Activated T-helper 2 cell treated with anti-CD3 and anti-CD28 coated beads, Interferon-gamma antibody, Interleukin-2, Interleukin-4, amounts not matched to agents 10 μg/mL and 5 μg/mL and 100 μg/mL, durations not matched to agents 14 hours and 24 hours and 36 hours (primary cell): ENCODE measurements around the gene CASR. TPM values are rescaled to one million over a fixed set of nuclear protein-coding genes. Genes with fewer than 3 reads are reported as not detected.
"Not testable (repeated sequence)": the region's sequence is repeated elsewhere in the genome, so short reads cannot be mapped to it uniquely, and the experiment has no call there.

Source experiments
- DNase-seq: peaks from one replicate; pipeline ENCODE4 v3.0.0; 2021; ENCODE audit warnings: low spot score
- H3K27ac Mint-ChIP-seq: one replicate; pipeline ENCODE4 v1.8.0; 2021; ENCODE audit warnings: mixed read lengths
- H3K27me3 Mint-ChIP-seq: one replicate; pipeline ENCODE4 v1.8.0; 2021; ENCODE audit warnings: low read depth, mixed read lengths
- H3K36me3 Mint-ChIP-seq: one replicate; pipeline ENCODE4 v1.8.0; 2021; ENCODE audit warnings: low read depth, mixed read lengths
- H3K4me1 Mint-ChIP-seq: one replicate; pipeline ENCODE4 v1.8.0; 2021; ENCODE audit warnings: low read depth, mixed read lengths
- H3K4me3 Mint-ChIP-seq: one replicate; pipeline ENCODE4 v1.8.0; 2021; ENCODE audit warnings: low read depth, mild to moderate bottlenecking, moderate library complexity, mixed read lengths
- H3K9me3 Mint-ChIP-seq: one replicate; pipeline ENCODE4 v1.8.0; 2021; ENCODE audit warnings: mixed read lengths
- intact Hi-C: fragments of 100-400 bp; cut with micrococcal nuclease; formaldehyde crosslinking; loops from one replicate; pipeline ENCODE4 v1.15.1; 2023
- total RNA-seq: library from RNA; stranded (reverse); gene quantifications from 2 replicates; pipeline ENCODE4 v1.2.3, GENCODE V29; 2022

CASR gene
- total RNA-seq, 1 donor from 2014 or later: not detected

GRCh38 chr3:122186372-122186771 lies 2.9 kb downstream of the CASR start:
- Mint-ChIP-seq H3K27ac (no peak overlapping the region), H3K9me3 (no peaks in the 10 kb centered on the region), H3K36me3 (no peaks in the 10 kb centered on the region), H3K27me3 (peaks cover 75% of the 10 kb centered on the region), H3K4me1 (peaks cover 7% of the 10 kb centered on the region), H3K4me3 (no peak overlapping the region)
- intact Hi-C loops: no loop called here
- no peak for DNase-seq

- no peak for DNase-seq
- Mint-ChIP-seq H3K36me3 (no peaks in the 10 kb centered on the region), H3K27ac (no peak overlapping the region), H3K27me3 (peaks cover 60% of the 10 kb centered on the region), H3K4me1 (peaks cover under 1% of the 10 kb centered on the region), H3K4me3 (no peak overlapping the region), H3K9me3 (no peaks in the 10 kb centered on the region)
- intact Hi-C loops: no loop called here
These were observed 5.3 kb downstream of the CASR start for GRCh38 chr3:122188737-122189136.

- peaks cover 4% of the 10 kb centered on the region for H3K4me1 Mint-ChIP-seq
- no peak overlapping the region for H3K27ac Mint-ChIP-seq
- intact Hi-C loops: no loop called here
- H3K4me3 Mint-ChIP-seq: no peak overlapping the region
- peaks cover 57% of the 10 kb centered on the region for H3K27me3 Mint-ChIP-seq
- no peak for DNase-seq
- H3K36me3 Mint-ChIP-seq: no peaks in the 10 kb centered on the region
- no peaks in the 10 kb centered on the region for H3K9me3 Mint-ChIP-seq
These were observed 5.9 kb downstream of the CASR start for GRCh38 chr3:122189357-122189756.

- intact Hi-C loops: no loop called here
- Mint-ChIP-seq H3K27ac (no peak overlapping the region), H3K9me3 (no peaks in the 10 kb centered on the region), H3K4me3 (no peak overlapping the region), H3K27me3 (peaks cover 47% of the 10 kb centered on the region), H3K4me1 (peaks cover 11% of the 10 kb centered on the region), H3K36me3 (no peaks in the 10 kb centered on the region)
- no peak for DNase-seq
These were observed 7.1 kb downstream of the CASR start for GRCh38 chr3:122190525-122190924.

GRCh38 chr3:122198966-122199365 lies 15.5 kb downstream of the CASR start:
- no peak for DNase-seq
- H3K27me3 Mint-ChIP-seq: peaks cover 12% of the 10 kb centered on the region
- intact Hi-C loops: no loop called here
- H3K4me1 Mint-ChIP-seq: peaks cover 14% of the 10 kb centered on the region
- no peak overlapping the region for H3K27ac Mint-ChIP-seq
- no peaks in the 10 kb centered on the region for H3K36me3 Mint-ChIP-seq
- H3K4me3 Mint-ChIP-seq: no peak overlapping the region
- H3K9me3 Mint-ChIP-seq: no peaks in the 10 kb centered on the region

- Mint-ChIP-seq H3K36me3 (no peaks in the 10 kb centered on the region), H3K27ac (no peak overlapping the region), H3K4me3 (no peak overlapping the region), H3K4me1 (peaks cover 9% of the 10 kb centered on the region), H3K9me3 (no peaks in the 10 kb centered on the region), H3K27me3 (peaks cover 14% of the 10 kb centered on the region)
- intact Hi-C loops: no loop called here
- no peak for DNase-seq
These were observed 16.1 kb downstream of the CASR start for GRCh38 chr3:122199552-122199951.

- Mint-ChIP-seq H3K9me3 (no peaks in the 10 kb centered on the region), H3K4me3 (no peak overlapping the region), H3K4me1 (peaks cover 4% of the 10 kb centered on the region), H3K36me3 (no peaks in the 10 kb centered on the region), H3K27me3 (peaks cover 22% of the 10 kb centered on the region), H3K27ac (no peak overlapping the region)
- intact Hi-C loops: no loop called here
- no peak for DNase-seq
These were observed 17.2 kb downstream of the CASR start for GRCh38 chr3:122200661-122201060.

GRCh38 chr3:122201476-122201875 lies 18.0 kb downstream of the CASR start:
- H3K4me3 Mint-ChIP-seq, intact Hi-C loops, H3K4me1 Mint-ChIP-seq, H3K9me3 Mint-ChIP-seq, H3K27ac Mint-ChIP-seq, DNase-seq, H3K36me3 Mint-ChIP-seq: not testable (repeated sequence)
- peaks cover 22% of the 10 kb centered on the region for H3K27me3 Mint-ChIP-seq

- no peak for DNase-seq
- Mint-ChIP-seq H3K9me3 (no peaks in the 10 kb centered on the region), H3K27me3 (peaks cover 22% of the 10 kb centered on the region), H3K4me3 (no peak overlapping the region), H3K36me3 (no peaks in the 10 kb centered on the region), H3K4me1 (no peaks in the 10 kb centered on the region), H3K27ac (no peak overlapping the region)
- intact Hi-C loops: no loop called here
These were observed 25.1 kb downstream of the CASR start for GRCh38 chr3:122208579-122208978.

GRCh38 chr3:122213650-122214049 lies 30.2 kb downstream of the CASR start:
- Mint-ChIP-seq H3K4me1 (no peaks in the 10 kb centered on the region), H3K4me3 (no peak overlapping the region), H3K36me3 (no peaks in the 10 kb centered on the region), H3K27ac (no peak overlapping the region), H3K27me3 (peaks cover 18% of the 10 kb centered on the region), H3K9me3 (no peaks in the 10 kb centered on the region)
- no peak for DNase-seq
- intact Hi-C loops: no loop called here

GRCh38 chr3:122214711-122215110 lies 31.2 kb downstream of the CASR start:
- intact Hi-C loops: no loop called here
- Mint-ChIP-seq H3K4me3 (no peak overlapping the region), H3K27me3 (peaks cover 19% of the 10 kb centered on the region), H3K27ac (no peak overlapping the region), H3K9me3 (no peaks in the 10 kb centered on the region), H3K4me1 (no peaks in the 10 kb centered on the region), H3K36me3 (no peaks in the 10 kb centered on the region)
- DNase-seq: no peak

GRCh38 chr3:122215592-122216298 lies 32.3 kb downstream of the CASR start:
- no peaks in the 10 kb centered on the region for H3K4me1 Mint-ChIP-seq
- intact Hi-C loops: no loop called here
- no peak overlapping the region for H3K27ac Mint-ChIP-seq
- no peak for DNase-seq
- no peaks in the 10 kb centered on the region for H3K36me3 Mint-ChIP-seq
- no peak overlapping the region for H3K4me3 Mint-ChIP-seq
- no peaks in the 10 kb centered on the region for H3K9me3 Mint-ChIP-seq
- peaks cover 24% of the 10 kb centered on the region for H3K27me3 Mint-ChIP-seq

GRCh38 chr3:122217901-122218300 lies 34.4 kb downstream of the CASR start:
- H3K36me3 Mint-ChIP-seq: no peaks in the 10 kb centered on the region
- no peak for DNase-seq
- H3K4me3 Mint-ChIP-seq: no peak overlapping the region
- peaks cover 9% of the 10 kb centered on the region for H3K9me3 Mint-ChIP-seq
- intact Hi-C loops: no loop called here
- peaks cover 43% of the 10 kb centered on the region for H3K27me3 Mint-ChIP-seq
- H3K27ac Mint-ChIP-seq: no peak overlapping the region
- H3K4me1 Mint-ChIP-seq: no peaks in the 10 kb centered on the region
